HG02798 (cell line): ENCODE results near the gene GPATCH2.
"Not testable (repeated sequence)": the region's sequence is repeated elsewhere in the genome, so short reads cannot be mapped to it uniquely, and the experiment has no call there.

Experiments
- ATAC-seq: cut with Tn5 transposase; IDR thresholded peaks from one replicate; pipeline ENCODE4 v1.9.1; 2021; ENCODE audit warnings: mild to moderate bottlenecking; ENCODE audit not compliant: unreplicated experiment, poor library complexity

GPATCH2 gene

DNA sequence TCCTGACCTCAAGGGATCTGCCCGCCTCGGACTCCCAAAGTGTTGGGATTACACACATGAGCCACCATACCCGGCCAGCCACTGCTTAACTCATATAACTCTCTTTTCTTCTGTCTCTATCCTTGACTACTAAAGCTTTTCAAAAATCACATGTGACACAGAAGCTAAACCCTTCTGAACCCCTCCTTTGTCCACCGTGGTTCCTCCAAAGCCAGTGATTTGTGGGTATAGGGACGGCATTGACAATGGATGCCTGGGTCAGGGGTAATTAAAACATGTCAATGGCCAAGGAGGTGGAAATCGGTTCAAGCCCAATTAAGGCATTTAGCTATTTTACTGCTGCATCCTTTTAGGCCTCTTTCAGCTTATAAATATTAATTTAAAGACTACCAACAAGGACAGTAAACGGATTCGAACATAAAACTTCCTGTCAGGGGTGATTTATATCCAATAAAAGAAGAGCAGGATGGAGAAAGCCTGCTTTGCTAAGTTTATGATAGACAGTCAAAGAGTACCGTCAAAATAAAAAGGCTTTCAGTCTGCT, 242.3 kb downstream of the GPATCH2 start:
- no peak for ATAC-seq

DNA sequence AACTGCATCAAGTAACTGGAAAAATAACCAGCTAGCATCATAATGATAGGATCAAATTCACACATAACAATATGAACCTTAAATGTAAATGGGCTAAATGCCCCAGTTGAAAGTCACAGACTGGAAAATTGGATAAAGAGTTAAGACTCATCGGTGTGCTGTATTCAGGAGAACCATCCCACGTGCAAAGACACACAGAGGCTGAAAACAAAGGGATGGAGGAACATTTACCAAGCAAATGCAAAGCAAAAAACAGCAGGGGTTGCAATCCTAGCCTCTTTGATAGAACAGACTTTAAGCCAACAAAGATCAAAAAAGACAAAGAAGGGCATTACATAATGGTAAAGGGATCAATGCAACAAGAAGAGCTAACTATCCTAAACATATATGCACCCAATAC, 249.1 kb downstream of the GPATCH2 start:
- ATAC-seq = not testable (repeated sequence)

DNA sequence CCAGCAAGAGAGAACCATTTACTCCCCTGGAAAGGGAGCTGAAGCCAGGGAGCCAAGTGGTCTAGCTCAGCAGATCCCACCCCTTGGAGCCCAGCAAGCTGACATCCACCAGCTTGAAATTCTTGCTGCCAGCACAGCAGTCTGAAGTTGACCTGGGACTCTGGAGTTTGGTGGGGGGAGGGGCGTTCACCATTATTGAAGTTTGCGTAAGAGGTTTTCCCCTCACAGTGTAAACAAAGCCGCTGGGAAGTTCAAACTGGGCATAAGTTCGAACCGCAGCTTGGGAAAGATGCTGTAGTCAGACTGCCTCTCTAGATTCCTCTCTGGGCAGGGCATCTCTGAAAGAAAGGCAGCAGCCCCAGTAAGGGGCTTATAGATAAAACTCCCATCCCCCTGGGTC, 251.1 kb downstream of the GPATCH2 start:
- not testable (repeated sequence) for ATAC-seq

DNA sequence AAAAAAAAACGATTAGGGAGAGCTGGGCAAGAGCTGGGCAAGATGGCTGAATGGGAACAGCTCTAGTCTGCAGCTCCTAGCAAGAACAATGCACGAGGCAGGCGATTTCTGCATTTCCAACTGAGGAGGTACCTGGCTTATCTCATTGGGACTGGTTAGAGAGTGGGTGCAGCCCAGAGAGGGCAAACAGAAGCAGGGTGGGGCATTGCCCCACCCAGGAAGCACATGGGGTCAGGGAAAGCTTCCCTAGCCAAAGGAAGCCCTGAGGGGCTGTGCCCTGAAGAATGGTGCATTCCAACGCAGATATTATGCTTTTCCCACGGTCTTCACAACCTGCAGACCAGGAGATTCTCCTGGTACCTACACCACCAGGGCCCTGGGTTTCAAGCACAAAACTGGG, 251.6 kb downstream of the GPATCH2 start:
- no peak for ATAC-seq
